Hematopoietic multipotent progenitor cell treated with erythropoietin and hydrocortisone succinate and interleukin-3 and kit ligand, for 15 days (in vitro differentiated cells): ENCODE results near the gene BANP.
"Not testable (repeated sequence)": the region's sequence is repeated elsewhere in the genome, so short reads cannot be mapped to it uniquely, and the experiment has no call there.

ENCODE experiments used
- DNase-seq: peaks from one replicate; pipeline ENCODE4 v3.0.0-alpha.2; 2015; ENCODE audit warnings: low spot score

Gene BANP

GRCh38 chr16:88087517-88087877 lies 136.3 kb downstream of the BANP start:
- DNase-seq = no peak

DNA sequence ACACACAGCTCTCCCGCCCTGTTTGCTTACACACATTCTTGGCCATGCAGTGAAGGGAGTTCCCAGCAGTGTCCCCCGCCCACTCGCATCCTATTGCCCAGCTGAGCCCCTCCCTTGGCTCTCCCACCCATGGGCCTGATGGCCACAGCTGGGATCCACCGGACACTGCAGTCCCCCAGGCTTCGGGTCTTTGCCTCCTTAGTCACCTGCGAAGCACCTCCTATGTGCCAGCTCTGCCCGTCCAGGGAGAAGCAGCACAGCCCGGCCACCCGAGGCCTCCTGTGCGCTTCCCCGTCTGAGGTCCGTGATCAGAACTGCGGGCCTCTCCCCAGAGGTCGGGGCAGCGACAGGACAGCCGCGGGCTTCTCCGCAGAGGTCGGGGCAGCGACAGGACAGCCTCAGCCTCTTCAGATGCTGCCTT lies 136.9 kb downstream of the BANP start:
- no peak for DNase-seq

DNA sequence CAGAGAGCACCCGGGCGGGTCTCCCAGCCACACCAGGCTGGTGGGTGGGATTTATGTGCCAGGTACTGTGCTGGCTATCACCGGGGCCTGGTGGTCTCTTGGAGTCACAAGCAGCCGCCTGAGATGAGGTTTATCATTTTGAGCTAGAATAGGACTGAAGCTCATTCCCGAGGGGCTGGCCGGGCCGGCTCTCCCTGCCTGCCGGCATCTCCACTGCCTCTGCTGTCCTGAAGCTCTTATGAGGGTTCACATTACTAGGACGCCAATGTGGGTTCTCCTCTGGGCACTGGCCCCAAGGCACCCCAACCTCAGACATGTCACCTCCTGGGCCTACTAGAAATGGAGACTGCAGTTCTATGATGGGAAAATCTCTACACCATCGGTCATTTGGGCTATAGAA lies 137.4 kb downstream of the BANP start:
- not testable (repeated sequence) for DNase-seq

DNA sequence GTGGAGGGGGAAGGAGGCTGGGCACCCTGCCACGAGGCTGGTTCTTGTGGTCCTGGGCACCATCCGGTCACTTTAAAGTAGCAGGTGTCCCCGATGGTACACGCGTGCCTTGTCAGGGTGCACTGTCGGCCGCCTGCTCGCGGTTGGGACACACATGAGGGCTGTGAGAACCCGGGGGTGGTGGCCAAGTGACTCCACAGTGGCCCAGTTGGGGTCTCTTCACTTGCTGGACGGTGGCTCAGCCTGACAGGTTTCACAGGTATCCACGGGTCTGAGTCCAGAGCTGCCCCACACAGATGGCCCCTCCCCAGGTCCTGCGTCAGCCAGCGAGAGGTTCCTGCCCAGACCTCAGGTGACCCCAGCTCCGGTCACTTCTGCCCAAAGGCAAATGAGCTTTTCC lies 137.8 kb downstream of the BANP start:
- not testable (repeated sequence) for DNase-seq

GRCh38 chr16:88089632-88090376 lies 138.6 kb downstream of the BANP start:
- DNase-seq = not testable (repeated sequence)

GRCh38 chr16:88090377-88091175 lies 139.3 kb downstream of the BANP start:
- DNase-seq = not testable (repeated sequence)

GRCh38 chr16:88091221-88091971 lies 140.2 kb downstream of the BANP start:
- not testable (repeated sequence) for DNase-seq

DNA sequence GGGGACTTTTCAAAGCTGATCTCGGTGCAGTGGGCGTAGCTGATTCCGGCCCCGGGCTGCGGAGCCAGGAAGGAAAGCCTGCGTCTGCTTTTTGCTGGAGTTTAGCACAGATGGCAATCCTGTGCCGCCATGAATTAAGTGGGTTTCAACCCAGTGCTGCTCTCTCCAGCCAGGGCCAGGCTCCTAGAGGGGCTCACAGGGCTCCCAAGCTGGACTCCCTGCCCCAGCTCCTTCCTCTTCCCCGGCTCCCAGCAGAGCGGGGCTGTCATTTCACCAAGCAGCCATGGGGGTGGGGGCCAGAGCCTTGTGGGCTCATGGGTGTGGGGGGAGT lies 140.7 kb downstream of the BANP start:
- DNase-seq = not testable (repeated sequence)

DNA sequence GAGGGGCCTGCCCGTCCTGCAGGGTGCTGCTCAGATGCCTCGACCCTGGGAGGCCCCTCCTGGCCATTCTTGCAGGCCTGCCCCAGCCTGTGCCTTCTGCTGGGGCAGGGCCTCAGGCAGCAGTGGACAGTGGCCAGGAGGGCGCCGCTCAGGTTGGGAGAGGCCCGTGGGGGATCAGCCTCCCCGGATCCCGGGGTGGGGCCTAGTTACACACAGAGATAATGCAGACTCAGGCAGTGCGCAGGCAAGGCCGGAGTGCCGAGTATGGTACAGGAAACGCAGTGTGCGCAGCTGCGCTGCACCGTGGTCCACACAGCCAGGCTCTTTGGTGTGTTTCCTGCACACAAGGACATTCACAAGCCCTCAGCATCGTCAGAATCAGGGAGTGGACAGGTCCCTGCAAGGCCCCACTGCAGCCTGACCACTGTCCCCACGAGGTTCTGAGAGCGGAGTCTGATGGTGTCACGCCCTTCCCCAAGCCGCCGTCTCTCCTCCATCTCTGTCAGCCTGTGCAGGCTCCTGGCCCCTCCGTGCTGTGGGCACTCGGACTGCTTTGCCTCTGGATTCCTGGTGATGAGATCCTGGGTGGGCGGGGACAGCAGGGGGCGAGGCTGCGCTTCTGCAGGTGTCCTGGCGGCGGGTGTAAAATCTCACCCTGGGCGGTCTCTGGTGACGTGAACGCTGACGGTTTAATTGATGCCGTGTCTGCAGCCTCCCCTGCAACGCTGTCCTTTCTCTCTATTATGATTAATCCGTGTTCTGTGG lies 141.7 kb downstream of the BANP start:
- DNase-seq = not testable (repeated sequence)

DNA sequence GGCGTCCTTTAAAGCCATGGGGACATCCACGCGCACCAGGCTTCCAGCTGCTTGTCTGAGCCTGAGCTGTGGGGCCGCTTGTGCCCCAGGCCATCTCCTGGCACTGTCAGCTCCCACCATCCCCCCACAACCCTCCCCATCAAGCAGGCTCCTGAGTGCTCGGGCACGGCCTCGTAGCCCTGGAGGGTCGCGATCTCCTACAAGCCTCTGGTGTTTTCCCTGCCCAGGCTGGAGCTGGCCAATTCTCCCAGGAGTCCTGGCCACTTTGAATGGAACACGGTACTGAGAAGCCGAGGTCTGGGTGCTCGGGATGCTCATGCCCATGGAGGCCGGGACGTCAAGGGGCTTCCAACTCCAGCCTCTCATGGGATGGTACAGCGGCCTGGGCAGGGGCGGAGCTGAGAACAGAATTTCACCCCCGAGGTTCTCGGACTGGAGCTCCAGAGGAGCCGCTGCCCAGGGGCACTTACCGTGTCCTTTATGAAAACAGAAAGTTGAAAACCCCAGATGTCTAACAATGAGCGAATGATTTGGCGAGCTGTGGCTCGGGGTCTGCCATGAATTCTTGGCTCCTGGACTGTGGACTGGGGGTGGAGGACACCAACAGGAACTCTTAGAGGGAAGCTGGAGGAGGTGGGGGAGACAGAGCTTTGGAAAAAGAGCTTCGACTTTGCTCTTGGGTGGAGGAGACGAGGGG lies 142.5 kb downstream of the BANP start:
- DNase-seq = not testable (repeated sequence)

DNA sequence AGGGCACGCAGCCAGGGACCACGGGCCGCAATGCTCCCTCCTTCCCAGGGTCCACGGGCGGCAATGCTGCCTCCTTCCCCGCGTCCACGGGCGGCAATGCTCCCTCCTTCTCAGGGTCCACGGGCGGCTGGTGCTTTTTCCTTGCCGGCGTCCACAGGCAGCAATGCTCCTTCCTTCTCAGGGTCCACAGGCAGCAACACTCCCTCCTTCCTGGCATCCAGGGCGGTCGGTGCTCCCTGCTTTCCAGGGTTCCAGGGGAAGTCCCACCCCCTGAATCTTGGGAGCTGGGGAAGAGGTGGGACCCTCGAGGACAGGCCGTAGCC lies 143.0 kb downstream of the BANP start:
- not testable (repeated sequence) for DNase-seq

- DNase-seq = not testable (repeated sequence)
Observed at GRCh38 chr16:88094900-88095299, 143.7 kb downstream of the BANP start.

DNA sequence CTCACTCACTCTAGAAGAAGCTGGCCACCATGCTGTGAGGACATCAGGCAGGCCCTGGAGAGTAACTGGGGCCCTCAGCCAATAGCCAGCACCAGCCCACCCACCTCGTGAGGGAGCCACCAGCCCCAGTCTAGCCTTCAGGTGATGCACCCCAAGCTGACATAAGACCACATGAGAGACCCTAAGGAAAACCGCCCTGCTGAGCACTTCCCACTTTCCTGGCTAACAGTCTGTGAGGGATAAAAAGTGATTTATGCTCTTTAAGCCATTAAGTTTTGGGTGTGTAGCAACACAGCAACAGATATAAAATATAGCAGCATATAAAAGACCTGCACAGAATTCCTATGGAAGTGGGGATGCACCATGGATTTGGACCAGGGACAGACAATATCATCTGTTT lies 145.4 kb downstream of the BANP start:
- not testable (repeated sequence) for DNase-seq

DNA sequence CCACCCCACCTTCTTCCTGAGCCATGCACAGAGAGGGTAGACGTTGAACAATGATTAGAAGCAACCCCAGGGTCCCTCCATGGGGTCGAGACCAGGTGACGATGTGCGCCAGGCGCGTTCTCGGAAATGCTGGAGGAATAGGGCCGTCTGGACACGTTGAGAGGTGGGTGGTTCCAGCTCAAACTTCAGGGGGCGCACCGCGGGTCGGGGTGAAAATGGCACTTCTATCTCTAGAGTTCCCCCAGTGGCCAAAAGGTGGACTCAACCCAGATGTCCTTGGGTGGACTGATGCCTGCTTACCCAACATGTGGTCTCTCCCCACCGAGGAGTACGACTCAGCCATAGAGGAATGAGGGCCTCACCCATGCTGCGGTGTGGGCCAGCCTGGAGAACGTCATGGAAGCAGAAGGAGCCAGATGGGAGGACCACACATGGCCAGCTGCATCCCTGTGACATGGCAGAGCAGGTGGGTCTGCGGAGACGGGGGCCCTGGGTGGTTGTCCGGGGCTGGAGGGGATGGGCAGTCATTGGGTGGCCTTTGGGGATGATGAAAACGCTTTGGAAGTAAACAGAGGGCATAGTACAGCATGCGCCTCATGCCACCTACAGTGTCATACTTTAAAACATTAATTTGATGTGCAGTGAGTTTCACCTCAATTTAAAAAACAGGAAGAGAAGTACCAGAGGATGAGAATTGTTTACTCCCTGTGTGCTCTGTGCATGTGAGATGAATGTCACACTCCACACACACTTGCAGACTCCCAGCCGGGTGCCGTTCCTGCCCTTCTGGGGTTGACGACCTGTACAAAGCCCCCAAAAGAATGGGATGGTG lies 147.7 kb downstream of the BANP start:
- DNase-seq = not testable (repeated sequence)

DNA sequence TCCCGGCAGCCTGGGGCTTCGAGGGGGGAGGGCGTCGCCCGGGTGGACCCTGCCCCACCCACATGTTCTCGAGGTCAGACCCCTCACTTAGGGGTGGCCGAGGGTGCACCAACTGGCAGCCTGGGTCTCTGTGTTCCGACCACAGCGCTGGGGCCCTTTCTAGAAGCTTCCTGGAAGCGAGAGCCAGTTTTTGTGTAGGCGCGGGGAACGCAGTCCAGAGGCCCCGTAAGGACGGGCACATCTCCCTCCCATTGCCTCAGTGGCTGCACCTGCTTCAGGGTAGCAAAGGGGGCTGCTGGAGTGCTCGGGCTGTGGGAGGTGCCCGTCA lies 148.3 kb downstream of the BANP start:
- no peak for DNase-seq

- DNase-seq = not testable (repeated sequence)
Observed at GRCh38 chr16:88099956-88100355, 148.7 kb downstream of the BANP start.

DNA sequence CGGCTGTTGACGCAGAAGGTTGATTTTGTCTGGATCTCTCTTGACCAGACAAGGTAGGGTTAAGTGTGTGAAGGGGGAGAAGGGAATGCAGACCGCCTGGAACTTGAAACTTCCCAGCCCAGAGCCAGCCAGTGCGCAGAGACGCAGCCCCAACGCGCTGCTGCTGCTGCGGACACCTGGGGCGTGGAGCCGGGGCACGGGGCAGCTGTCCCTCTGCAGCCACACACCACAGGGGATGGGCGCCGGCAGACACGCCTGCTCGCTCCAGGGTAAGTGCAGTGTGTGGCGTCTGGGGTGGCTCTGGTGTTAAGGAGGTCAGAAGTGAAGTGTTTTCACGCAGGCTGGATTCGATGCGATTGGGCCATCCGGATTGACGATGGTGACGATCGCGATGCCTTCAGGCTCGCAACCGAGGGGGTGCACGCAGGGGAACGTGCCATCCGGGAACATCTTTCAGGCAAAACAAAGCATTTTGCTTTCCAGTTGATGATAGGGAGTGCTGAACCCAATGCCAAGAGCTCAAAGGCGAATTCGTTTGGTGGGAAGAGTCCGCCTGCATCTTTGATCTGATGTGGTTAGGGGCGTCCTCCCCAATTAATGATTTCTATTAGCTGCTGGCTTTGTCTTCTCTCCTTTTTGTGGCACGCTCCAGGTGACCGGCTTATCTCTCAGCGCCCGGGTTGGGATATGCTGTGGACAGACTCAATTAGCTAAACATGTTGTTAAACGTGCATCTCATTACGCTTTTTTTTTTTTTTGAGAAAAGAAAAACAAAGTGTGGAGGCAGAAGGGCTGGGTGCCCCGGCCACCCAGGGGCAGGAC lies 149.8 kb downstream of the BANP start:
- DNase-seq = not testable (repeated sequence)

- not testable (repeated sequence) for DNase-seq
Observed at GRCh38 chr16:88101623-88102105, 150.4 kb downstream of the BANP start.

- no peak for DNase-seq
Observed at GRCh38 chr16:88102597-88102996, 151.4 kb downstream of the BANP start.

- DNase-seq = no peak
Observed at GRCh38 chr16:88103011-88103410, 151.8 kb downstream of the BANP start.
